SIG-M5 (cell line): Measurements from ENCODE around the gene POC5.
A peak's percentile ranks its signal among the peaks of the same experiment; 100 is the strongest.
"Not testable (repeated sequence)": the region's sequence is repeated elsewhere in the genome, so short reads cannot be mapped to it uniquely, and the experiment has no call there.

Experiments used
- DNase-seq: peaks from one replicate; lab custom pipeline; 2025; lab: John Stamatoyannopoulos, UW

The POC5 gene, protein sequence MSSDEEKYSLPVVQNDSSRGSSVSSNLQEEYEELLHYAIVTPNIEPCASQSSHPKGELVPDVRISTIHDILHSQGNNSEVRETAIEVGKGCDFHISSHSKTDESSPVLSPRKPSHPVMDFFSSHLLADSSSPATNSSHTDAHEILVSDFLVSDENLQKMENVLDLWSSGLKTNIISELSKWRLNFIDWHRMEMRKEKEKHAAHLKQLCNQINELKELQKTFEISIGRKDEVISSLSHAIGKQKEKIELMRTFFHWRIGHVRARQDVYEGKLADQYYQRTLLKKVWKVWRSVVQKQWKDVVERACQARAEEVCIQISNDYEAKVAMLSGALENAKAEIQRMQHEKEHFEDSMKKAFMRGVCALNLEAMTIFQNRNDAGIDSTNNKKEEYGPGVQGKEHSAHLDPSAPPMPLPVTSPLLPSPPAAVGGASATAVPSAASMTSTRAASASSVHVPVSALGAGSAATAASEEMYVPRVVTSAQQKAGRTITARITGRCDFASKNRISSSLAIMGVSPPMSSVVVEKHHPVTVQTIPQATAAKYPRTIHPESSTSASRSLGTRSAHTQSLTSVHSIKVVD

DNA sequence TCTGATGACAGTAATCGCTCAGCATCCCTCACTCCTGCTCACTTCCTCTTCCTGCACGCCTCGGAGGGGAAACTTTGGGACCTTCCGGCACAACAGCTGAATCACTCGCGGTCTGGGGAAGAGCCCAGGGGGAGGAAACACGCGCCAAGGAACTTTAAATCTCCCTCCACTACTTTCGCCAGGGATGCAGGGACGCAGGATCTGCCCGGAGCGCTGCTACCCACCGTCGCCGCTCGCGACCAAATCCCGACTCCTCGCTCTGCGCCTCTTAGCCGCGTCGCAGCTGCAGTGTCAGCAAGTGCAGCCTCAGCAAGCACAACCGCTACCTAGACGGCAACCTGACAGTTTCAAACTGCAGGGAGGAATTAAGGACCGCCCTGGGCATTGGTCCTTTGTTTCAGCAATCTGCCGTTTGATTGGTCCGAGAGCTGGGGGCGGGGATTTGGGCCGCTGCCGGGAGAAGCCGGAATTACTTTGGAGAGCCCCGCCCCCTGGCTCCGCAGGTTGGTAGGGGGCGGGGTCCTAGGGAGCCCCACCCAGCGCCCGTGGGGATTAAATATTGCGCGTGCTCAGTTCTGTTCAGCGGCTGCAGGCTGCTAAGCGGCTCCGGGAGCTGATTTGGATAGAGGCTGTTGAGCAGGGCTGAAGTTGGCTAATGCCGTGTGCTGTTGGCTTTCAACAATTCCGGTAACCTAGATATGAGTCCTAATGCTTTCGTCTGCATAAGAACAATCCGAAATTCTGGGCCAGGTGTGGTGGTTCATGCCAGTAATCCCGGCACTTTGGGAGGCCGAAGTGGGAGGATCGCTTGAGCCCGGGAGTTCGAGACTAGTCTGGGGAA, at the start of gene POC5:
TSS of gene POC5 (minus strand) at position 356 of the 841 bp plus-strand sequence. CDS start 4,500 bp downstream, outside the sequence.
- DNase-seq, result peak; percentile 89

DNA sequence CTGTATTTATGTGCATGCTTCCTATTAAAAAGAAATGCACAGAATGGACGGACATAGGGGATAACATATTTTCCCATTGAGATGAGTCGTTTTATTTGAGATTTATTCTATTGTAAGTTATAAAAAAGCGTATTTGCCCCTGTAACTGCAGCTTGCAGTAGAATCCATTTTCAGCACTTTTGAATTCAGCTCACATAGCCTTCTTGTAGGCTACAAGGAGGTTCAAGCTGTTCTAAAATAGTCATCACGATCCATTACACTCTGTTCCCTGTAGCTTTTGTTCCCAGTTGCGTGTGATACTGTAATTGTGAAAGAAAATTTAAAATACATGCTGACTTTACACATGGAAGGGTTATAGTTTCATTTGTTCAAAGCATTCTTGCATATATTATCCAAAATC, 40.9 kb upstream of the POC5 start:
- no peak for DNase-seq

DNA sequence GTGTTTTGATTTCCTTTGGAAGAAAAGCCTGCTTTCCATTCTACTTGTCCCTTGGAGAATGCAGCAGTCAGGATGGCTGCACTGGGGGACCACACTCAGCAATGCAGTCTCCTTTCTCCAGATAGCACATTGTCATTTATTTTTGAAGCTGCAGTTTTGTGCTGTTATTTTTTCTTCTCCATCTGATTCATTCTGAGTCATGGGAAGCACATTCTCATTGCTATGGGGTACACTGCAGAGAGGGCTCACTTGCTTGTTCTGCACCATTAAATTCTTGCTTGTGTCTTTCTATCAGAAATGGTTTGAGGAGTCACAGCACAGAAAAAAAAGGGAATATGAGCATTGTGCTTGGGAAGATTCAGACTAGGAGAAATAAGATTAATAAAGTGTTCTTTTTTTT, 39.7 kb upstream of the POC5 start:
- DNase-seq, result no peak

DNA sequence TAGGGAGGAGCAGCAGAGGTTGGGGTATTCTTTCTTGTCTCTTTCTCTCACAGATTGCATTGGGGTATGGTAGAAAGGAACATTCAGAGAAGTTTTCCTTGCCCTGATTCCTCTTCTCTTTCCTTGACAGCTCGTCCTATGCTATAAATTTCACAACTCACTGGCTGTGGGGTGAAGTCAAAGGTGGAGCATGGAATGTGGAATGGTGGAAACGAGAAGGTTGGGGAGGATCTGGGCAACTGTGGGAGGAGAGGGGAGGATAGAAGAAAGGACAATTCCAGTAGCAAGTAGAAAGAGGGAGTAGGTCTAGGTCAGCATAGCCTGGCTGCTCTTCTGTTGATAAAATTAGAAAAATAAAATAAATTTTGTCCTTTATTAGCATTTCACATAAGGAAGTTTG, 39.0 kb upstream of the POC5 start:
- no peak for DNase-seq

DNA sequence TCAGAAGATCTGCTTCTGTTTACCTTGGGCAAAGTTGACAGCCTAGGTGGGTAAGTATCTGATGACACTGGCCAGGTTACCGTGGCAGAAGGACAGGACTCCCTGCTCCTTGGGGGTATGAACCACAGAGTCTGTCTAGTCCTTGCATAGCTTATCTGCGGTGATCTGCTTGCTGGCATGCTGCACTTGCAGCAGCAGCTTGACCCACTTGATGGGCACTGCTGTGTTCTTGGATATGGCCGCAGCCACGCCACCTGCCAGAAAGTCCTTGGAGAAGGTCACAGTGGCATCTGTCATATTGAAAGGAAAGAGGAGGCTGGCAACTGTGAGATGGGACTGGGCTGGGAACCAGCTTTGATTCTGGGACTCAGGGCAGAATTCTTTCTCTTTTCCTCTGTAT, 35.9 kb upstream of the POC5 start:
- DNase-seq, result no peak

DNA sequence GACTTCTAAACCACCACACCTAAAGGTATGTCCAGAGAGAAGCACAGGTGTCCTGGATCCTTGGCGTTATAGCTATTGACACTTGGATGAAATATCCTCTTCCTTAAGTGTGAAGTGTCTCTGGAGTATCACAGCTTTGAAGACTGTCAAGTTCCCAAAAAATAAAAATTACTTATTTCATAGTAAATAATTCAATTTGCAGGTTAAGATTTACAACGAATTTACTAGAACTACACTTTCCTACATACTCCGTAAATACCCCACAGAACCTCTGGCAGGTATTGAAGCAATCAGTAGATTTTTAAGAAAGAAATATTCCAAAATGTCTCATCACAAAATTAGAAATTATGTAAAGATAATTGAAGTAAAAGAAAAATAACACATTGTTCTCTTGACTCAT, 27.1 kb upstream of the POC5 start:
- DNase-seq, result no peak

DNA sequence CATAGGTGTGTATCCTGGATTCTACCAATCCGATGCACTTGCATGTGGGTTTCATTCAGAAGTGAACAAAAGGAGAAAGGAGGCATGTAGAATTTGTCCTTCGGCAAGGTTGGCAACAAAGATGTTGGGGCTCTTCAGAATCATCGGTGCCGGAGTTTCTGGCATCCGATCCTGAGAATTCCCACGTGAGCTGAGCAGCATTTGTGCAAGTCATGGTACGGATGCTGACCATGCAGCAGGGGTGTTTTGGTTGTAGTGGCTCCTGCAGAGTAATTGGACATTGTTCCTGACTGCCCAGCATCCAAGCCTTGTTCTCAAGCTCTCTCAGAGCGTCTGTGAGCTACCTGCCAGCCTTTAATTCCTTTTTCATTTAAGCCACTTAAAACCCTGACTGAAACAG, 19.0 kb upstream of the POC5 start:
- no peak for DNase-seq

DNA sequence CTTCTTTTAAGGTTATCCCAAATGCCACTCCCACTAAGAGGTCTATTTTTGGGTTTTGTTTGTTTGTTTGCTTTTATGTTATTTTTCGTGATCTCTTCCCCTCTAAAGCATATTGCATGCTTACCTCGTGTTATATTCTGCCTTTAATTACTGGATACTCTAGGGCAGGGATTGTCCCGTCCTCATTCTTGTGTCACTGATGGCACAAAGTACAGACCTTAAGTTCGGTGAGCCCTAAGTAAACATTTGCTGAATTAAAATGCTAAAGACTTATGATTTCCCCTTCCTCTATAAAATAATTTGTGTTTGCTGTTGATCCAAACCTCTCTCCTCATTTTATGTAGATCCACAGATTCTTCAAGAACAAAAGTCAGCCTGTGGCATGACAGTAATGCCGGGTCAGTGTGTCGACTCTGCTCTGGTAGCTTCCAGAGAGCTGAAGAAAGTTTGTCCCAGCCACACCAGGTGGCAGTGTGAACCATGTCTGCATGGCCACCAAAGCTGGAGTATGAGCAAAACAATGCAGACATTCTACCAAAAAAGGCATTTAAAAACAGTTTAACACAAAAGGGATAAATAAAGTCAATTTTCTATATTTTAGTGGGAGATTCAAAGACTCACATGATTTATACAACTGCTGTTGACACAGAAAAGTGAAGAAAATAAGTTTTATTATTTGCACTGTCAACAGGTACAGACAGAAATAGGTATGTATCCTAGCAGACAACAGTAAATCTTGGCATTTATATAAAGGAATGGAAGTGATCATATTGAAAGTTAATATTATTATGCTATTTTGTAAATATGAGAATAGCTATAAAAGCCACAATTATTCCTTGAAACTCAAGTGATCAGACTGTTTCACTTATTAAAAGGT, 17.9 kb upstream of the POC5 start:
- DNase-seq, result no peak

DNA sequence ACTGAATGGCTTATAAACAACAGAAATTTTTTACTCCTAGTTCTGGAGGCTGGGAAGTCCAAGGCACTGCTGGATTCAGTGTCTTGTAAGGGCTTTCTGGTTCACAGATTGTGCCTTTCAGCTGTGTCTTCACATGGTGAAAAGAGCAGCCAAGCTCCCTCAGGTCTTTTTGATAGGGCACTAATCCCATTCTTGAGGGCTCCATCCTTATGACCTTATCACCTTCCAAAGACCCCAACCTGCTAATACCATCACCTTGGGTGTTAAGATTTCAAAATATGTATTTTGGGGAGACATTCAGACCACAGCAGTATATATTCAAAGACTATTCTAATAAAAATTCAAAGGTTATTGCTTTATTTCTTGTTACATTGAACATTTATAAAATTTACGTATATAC, 16.5 kb upstream of the POC5 start:
- DNase-seq, result no peak

DNA sequence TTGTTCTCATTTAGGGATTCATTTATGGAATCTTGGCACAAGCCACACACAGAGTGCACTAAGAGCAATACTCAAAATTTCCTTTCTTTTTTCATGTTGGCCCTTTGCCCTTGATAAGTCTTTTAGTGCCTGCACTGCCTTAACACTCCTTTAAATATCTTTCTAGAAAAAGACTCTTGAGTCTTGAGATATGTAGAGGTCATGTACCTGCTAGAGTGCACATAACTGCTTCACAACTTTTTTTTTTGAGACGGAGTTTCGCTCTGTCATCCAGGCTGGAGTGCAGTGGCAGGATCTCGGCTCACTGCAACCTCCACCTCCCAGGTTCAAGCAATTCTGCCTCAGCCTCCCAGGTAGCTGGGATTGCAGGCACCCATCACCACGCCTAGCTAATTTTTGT, 14.3 kb upstream of the POC5 start:
- not testable (repeated sequence) for DNase-seq

DNA sequence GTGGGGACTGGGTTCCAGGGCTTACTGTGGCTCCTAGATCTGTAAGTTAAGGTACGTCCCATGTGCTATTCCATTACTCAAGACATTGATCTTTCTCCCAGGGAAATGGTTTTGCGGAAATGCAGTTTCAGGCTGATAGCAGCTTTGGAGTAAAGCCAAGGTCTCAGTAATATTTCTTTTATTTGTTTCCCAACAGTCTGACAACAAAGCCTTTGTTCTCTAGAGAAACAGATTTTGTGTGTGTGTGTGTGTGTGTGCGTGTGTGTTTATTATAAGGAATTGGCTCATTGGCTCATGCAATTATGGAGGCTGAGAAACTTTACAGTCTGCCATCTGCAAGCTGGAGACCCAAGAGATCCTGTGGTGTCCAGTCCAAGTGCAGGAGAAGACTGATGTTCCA, 12.1 kb upstream of the POC5 start:
- DNase-seq, result no peak

DNA sequence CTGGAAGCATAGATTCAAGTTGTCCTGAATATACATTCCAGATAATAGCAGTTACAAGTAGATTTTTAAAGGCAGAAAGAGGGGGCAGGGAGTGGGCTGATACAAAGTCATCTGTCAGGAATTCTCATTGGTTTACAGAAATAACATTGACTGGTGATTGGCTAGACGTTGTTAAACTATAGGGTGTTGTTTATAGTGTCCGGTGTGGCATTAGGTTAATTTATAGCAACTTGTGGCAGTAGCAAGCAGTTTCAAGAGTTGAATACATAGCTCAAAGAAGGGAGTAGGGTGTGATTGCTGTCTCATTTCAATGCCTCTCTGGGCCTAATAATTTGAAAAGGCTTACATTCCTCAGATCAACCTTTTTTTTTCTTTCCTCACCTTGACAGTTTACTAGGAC, 10.7 kb upstream of the POC5 start:
- no peak for DNase-seq

DNA sequence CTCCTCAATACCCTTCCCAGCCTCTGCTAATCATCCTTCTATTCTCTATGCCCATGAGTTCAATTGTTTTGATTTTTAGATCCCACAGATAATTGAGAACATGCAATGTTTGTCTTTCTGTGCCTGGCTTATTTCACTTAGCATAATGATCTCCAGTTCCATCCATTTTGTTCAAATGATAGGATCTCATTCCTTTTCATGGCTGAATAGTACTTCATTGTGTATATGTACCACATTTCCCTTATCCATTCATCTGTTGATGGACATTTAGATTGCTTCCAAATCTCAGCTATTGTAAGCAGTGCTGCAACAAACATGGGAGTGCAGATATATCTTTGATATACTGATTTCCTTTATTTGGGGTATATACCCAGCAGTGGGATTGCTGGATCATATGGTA, 9.0 kb upstream of the POC5 start:
- not testable (repeated sequence) for DNase-seq

DNA sequence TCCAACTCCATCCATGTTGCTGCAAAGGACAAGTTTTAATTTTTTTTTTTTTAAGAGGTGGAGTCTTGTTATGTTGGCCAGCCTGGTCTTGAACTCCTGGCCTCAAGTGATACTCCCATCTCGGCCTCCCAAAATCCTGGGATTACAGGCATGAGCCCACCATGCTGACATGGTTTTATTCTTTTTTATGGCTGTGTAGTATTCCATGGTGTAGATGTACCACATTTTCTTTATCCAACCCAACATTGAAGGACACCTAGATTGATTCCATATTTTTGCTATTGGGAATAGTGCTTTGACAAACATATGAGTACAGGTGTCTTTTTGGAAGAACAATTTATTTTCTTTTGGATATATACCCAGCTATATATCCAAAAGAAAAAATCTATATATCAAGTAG, 6.1 kb upstream of the POC5 start:
- no peak for DNase-seq

DNA sequence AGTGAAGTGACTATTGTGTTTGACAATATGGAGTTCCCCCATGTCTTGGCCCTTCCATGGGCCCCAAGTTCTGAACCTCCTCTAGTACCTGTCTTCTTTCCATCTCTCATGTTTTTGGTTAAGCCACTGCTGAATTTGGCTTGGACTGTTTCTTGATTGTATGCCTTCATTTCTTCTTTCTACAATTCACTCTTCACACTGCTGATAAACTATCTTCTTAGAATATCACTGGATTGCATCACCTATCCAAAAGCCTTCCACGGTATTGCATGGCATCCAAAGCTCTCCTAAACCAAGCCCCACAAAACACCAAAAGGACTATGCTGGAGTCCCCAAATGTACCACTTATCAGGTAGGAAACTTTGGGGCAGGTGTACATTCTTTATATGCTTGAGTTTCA, 4.3 kb upstream of the POC5 start:
- no peak for DNase-seq

DNA sequence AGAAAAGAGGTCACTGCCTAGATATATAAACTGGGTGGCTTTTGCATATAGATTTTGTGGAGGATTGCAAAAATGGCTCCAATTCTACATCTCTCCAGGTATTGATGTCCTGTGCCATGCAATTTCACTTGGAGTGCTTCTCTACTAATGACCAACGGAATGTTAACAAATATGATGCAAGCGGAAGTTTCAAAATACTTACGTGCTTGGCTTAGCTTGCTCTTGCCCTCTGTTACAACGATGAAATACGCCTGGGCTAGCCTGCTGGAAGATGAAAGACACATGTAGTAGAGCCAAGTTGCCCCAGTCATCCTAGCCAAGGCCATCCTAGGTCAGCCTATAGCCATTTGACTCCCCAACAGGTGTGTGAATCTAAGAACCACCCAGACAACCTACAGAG, 3.6 kb upstream of the POC5 start:
- DNase-seq, result peak; percentile 7

DNA sequence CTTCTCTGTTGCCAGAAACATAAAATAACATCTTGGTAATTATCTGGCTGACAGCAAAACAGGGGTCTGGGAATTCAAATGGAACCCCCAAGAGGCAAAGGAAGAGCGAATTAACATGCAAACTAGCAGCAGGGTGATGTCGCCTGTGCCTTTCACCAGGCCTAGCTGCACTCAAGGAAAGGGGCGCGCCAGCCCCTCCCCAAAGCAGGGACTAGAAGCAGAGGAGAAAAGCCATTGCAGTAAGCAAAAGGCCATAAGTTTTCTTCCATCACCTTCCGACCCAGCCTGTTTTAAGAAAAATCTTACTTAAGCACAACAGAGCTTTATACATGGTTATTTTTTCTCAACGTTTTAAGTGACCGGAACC, 539 bp downstream of the POC5 start:
- DNase-seq, result no peak

DNA sequence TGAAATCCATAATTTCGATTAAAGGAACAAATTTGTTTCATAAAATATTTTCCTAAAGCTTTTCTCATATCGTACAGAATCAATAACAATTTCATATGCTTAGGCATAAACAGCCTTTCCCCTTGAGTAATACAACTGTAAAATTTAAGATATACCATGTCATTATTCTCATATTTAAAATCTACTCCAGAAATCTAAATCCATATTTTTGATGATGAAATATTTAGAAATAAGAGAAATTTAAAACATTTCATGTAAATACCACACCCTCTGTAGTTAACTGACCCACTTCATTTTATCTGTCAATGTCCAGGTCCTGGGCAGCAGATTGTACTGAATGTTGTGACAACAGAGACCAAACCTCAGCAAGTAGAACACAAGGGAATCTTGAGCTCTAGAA, 5.1 kb downstream of the POC5 start:
- DNase-seq, result no peak

DNA sequence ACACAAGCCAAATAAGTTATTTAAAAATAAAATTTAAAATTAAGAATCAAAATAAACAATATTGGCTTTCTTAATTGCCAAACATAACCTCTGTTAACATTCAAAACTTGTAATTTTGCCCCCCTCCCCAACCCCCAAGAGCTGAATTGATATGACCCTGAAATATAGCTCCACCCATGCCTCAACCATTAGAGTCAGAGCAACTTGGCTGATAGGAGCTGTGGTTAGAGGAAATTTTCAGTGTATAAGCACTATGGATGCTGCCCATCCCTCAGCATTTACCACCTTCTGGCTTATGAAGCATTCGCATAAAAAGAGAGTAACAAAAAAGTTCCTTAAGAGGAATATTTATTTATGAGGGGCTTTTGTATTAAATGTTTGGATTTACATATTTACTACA, 6.1 kb downstream of the POC5 start:
- DNase-seq, result no peak

DNA sequence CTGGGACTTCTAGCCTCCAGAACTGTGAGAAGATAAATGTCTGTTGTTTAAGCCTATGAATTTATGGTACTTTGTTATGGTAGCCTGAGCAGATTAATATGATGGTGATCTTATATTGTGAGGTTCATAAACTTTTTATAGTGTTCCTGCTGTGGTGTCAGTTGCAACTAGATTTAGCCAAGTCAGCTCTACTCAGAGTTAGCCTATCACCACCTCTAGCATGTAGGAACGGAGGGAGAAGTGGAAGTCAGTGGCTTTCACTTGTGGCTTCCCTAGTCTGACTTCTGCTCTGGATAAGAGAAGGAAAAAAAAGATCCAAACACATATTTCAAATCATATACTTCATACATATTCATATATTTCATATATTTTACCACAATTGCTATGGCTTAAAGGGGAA, 6.6 kb downstream of the POC5 start:
- DNase-seq, result peak; percentile 22

DNA sequence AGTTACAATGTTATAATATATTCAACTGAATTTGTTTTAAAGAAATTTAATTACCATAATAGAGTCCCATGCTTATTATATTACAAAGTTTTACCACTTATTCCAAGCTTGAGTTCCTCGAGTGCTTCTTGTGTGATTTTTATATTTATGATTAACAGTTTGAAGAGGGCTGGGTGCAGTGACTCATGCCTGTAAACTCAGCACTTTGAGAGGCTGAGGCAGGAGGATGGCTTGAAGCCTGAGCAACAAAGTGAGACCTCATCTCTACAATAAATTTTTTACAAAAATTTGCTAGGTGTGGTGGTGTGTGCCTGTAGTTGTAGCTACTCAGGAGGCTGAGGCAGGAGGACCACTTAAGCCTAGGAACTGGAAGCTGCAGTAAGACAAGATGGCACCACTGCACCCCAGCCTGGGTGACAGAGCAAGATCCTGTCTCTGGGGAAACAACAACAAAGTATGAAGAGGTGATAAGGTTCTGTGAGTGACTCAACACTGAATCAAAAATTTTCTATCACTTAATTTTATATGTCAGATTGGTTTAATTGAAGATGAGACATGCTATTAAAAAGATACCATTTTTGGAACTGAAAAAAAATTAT, 9.2 kb downstream of the POC5 start:
- no peak for DNase-seq

DNA sequence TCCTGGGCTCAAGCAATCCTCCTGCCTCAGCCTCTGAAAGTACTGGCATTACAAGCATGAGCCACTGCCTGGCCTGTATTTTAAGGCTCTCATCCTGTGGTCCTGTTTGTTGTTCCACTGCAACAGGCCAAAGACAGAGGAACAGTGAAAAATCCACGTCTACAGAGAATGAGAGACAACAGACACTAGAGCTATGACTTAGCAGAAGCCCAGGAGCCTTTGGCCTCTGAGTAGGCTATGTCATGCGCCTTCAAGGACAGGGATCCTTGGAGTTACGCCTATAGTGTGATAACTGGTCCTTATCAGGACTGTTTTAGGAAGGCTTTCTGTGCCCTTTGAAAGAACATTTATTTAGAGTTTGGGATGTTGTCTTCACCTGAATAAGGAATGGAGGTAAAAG, 10.5 kb downstream of the POC5 start:
- DNase-seq, result no peak
